HG03469 (cell line): ENCODE data around the gene RSPH6A.
"Not testable (repeated sequence)": the region's sequence is repeated elsewhere in the genome, so short reads cannot be mapped to it uniquely, and the experiment has no call there.

Experiments used
- ATAC-seq: cut with Tn5 transposase; IDR thresholded peaks from one replicate; pipeline ENCODE4 v1.9.1; 2021; ENCODE audit warnings: mild to moderate bottlenecking, moderate library complexity, moderate number of reproducible peaks; ENCODE audit not compliant: unreplicated experiment

RSPH6A gene

GRCh38 chr19:45767410-45767880 is 47.7 kb downstream of the RSPH6A start:
- ATAC-seq, result no peak

GRCh38 chr19:45766869-45767346 is 48.2 kb downstream of the RSPH6A start:
- ATAC-seq, result no peak

- no peak for ATAC-seq
Observed at GRCh38 chr19:45766296-45766868, 48.7 kb downstream of the RSPH6A start.

GRCh38 chr19:45765702-45766295 is 49.3 kb downstream of the RSPH6A start:
- ATAC-seq, result no peak

- ATAC-seq, result no peak
Observed at GRCh38 chr19:45764945-45765701, 50.0 kb downstream of the RSPH6A start.

- no peak for ATAC-seq
Observed at GRCh38 chr19:45764475-45764874, 50.6 kb downstream of the RSPH6A start.

GRCh38 chr19:45763691-45764294 is 51.3 kb downstream of the RSPH6A start:
- ATAC-seq, result no peak

- no peak for ATAC-seq
Observed at GRCh38 chr19:45762870-45763631, 52.1 kb downstream of the RSPH6A start.

- no peak for ATAC-seq
Observed at GRCh38 chr19:45761714-45762113, 53.4 kb downstream of the RSPH6A start.

- no peak for ATAC-seq
Observed at GRCh38 chr19:45758921-45759320, 56.2 kb downstream of the RSPH6A start.

GRCh38 chr19:45757695-45758094 is 57.4 kb downstream of the RSPH6A start:
- ATAC-seq, result no peak

GRCh38 chr19:45754323-45754722 is 60.8 kb downstream of the RSPH6A start:
- ATAC-seq, result no peak

GRCh38 chr19:45753548-45753947 is 61.6 kb downstream of the RSPH6A start:
- no peak for ATAC-seq

- ATAC-seq, result no peak
Observed at GRCh38 chr19:45752639-45753038, 62.5 kb downstream of the RSPH6A start.

GRCh38 chr19:45751483-45751882 is 63.6 kb downstream of the RSPH6A start:
- not testable (repeated sequence) for ATAC-seq

- ATAC-seq, result no peak
Observed at GRCh38 chr19:45747513-45747912, 67.6 kb downstream of the RSPH6A start.

- no peak for ATAC-seq
Observed at GRCh38 chr19:45746866-45747265, 68.2 kb downstream of the RSPH6A start.
